HepG2 (cell line): ENCODE measurements around the gene CTAGE9. TPM values are rescaled to one million over a fixed set of nuclear protein-coding genes. Genes with fewer than 3 reads are reported as not detected.

Experiments used
- ATAC-seq: fragments of 200-7000 bp; cut with Tn5 transposase; 3 replicates; pipeline ENCODE4 v1.9.1; 2020; ENCODE audit warnings: mild to moderate bottlenecking, moderate library complexity
- BruUV-seq: library from RNA; stranded (reverse); fragments of 400-500 nt; replicated peaks from 2 replicates; lab custom pipeline; 2021; lab: Mats Ljungman, UMichigan
- CTCF ChIA-PET: fragments of 300-600 bp; formaldehyde crosslinking; extraction: SDS; loops from one replicate; lab custom pipeline; 2021; ENCODE audit warnings: low total read pairs, inconsistent platforms, low intra/inter-chr PET ratio; lab: Yijun Ruan, JAX
- POLR2A ChIA-PET: fragments of 350-600 bp; sonication (Branson Sonifier 250); formaldehyde crosslinking; loops from one replicate; lab custom pipeline; 2020; ENCODE audit warnings: antibody characterized with exemption, inconsistent platforms; lab: Yijun Ruan, JAX
- DNase-seq: peaks from one replicate; pipeline ENCODE4 v3.0.0-alpha.2; 2015; ENCODE audit warnings: low spot score
- FAIRE-seq: peaks from 3 replicates; lab custom pipeline; 2011; peaks lifted over from hg19 to GRCh38; lab: Jason Lieb, UNC
- H2AFZ ChIP-seq: one replicate; pipeline ENCODE4 v1.6.1; 2011; ENCODE audit warnings: low read length, inconsistent platforms
- H3K27ac ChIP-seq: fragments of 300-600 bp; 3 replicates; pipeline ENCODE4 v1.8.0; 2011; ENCODE audit warnings: mixed run types, mild to moderate bottlenecking, mixed read lengths, low read length, inconsistent platforms; ENCODE audit not compliant: insufficient read depth; ENCODE audit errors: extremely low read length
- H3K27me3 ChIP-seq, 2 experiments: fragments of 200-600 bp in 1 of 2; 2 replicates in 1 of 2; 3 replicates in 1 of 2; pipeline versions ENCODE4 v1.6.0 to v1.8.0; 2011; ENCODE audit warnings: low read length in 2 of 2, mild to moderate bottlenecking in 2 of 2, moderate library complexity in 2 of 2, inconsistent platforms in 1 of 2; ENCODE audit not compliant: insufficient read depth in 2 of 2, control insufficient read depth in 1 of 2
- H3K36me3 ChIP-seq, 2 experiments: fragments of 200-600 bp in 1 of 2; replicated peaks in 1 of 2; 2 replicates in 1 of 2; 3 replicates in 1 of 2; pipeline versions ENCODE4 v1.5.1 to v1.8.0; 2011; ENCODE audit warnings: low read length in 2 of 2, inconsistent platforms in 1 of 2; ENCODE audit not compliant: insufficient read depth in 2 of 2, control insufficient read depth in 1 of 2
- H3K4me1 ChIP-seq: 2 replicates; pipeline ENCODE4 v1.5.1; 2012; ENCODE audit warnings: low read length, inconsistent platforms; ENCODE audit not compliant: insufficient read depth
- H3K4me2 ChIP-seq: 2 replicates; pipeline ENCODE4 v1.6.0; 2011; ENCODE audit warnings: low read depth, low read length, inconsistent platforms
- H3K4me3 ChIP-seq, 3 experiments: fragments of 200-600 bp in 1 of 3; sonication (generic), shearing (Covaris generic) in 1 of 3; replicated peaks in 1 of 3; 2 replicates each; pipeline ENCODE4 v1.5.1; 2011 to 2016; ENCODE audit warnings: low read length in 3 of 3, inconsistent platforms in 2 of 3, low read depth in 2 of 3, mild to moderate bottlenecking in 2 of 3, control low read depth in 1 of 3, mixed read lengths in 1 of 3; ENCODE audit not compliant: insufficient read depth in 1 of 3
- H3K79me2 ChIP-seq: one replicate; pipeline ENCODE4 v1.6.1; 2011; ENCODE audit warnings: low read length, inconsistent platforms; ENCODE audit not compliant: insufficient read depth
- H3K9ac ChIP-seq: 2 replicates; pipeline ENCODE4 v1.6.0; 2011; ENCODE audit warnings: mild to moderate bottlenecking, low read depth, low read length, inconsistent platforms; ENCODE audit not compliant: insufficient read depth
- H3K9me3 ChIP-seq: 2 replicates; pipeline ENCODE4 v1.5.1; 2012; ENCODE audit warnings: mild to moderate bottlenecking, low read length
- H4K20me1 ChIP-seq: 2 replicates; pipeline ENCODE4 v1.6.0; 2011; ENCODE audit warnings: inconsistent platforms, mild to moderate bottlenecking, low read length, moderate library complexity; ENCODE audit not compliant: insufficient read depth
- EP300 ChIP-seq, 3 experiments: sonication (generic) in 1 of 3; formaldehyde crosslinking in 1 of 3; IDR thresholded peaks; 2 replicates each; pipeline versions ENCODE4 v1.5.1 to v1.6.1; 2011 to 2020; ENCODE audit warnings: low read depth in 2 of 3, low read length in 2 of 3, borderline replicate concordance in 1 of 3, improper control_type of control experiment in 1 of 3, mild to moderate bottlenecking in 1 of 3, missing genetic modification reagents in 1 of 3, moderate library complexity in 1 of 3
- FOXA1 ChIP-seq, 2 experiments: fragments of 450-650 bp in 1 of 2; sonication (generic) in 1 of 2; formaldehyde crosslinking in 1 of 2; IDR thresholded peaks; 2 replicates each; pipeline versions ENCODE4 v1.4.0 to v1.6.1; 2016 to 2020; ENCODE audit warnings: missing genetic modification reagents in 1 of 2
- HOXA5 ChIP-seq: sonication (generic); formaldehyde crosslinking; IDR thresholded peaks from 2 replicates; pipeline ENCODE4 v1.4.0; 2020; ENCODE audit warnings: missing genetic modification reagents
- IKZF1 ChIP-seq: fragments of 450-650 bp; IDR thresholded peaks from 2 replicates; pipeline ENCODE4 v1.7.1; 2016
- PHF21A ChIP-seq: sonication (generic); formaldehyde crosslinking; IDR thresholded peaks from 2 replicates; pipeline ENCODE4 v1.5.0; 2020; ENCODE audit warnings: mild to moderate bottlenecking, missing genetic modification reagents
- RFX3 ChIP-seq: IDR thresholded peaks from 2 replicates; pipeline ENCODE4 v1.6.1; 2016; ENCODE audit warnings: missing biosample characterization, missing genetic modification reagents
- ZBTB20 ChIP-seq: sonication (generic); formaldehyde crosslinking; IDR thresholded peaks from 2 replicates; pipeline ENCODE4 v1.8.1; 2023; ENCODE audit warnings: missing genetic modification reagents, low read depth, mild to moderate bottlenecking, borderline replicate concordance
- ZFAT ChIP-seq: sonication (generic); formaldehyde crosslinking; conservative IDR thresholded peaks from 2 replicates; pipeline ENCODE4 v1.8.1; 2023; ENCODE audit warnings: missing genetic modification reagents, inconsistent platforms
- ZFP36L1 ChIP-seq: sonication (generic); formaldehyde crosslinking; IDR thresholded peaks from 2 replicates; pipeline ENCODE4 v1.8.0; 2022; ENCODE audit warnings: mild to moderate bottlenecking, missing genetic modification reagents, moderate library complexity
- WGBS: methylation state at CpG from one replicate; pipeline ENCODE4 v1.1.6; 2017; ENCODE audit warnings: low lambda C conversion rate; 5-methylcytosine and 5-hydroxymethylcytosine counted together
- in situ Hi-C: cut with HindIII; loops from 2 replicates; pipeline ENCODE4 v1.10.0; 2017; ENCODE audit warnings: low pct_unique_long_range_greater_than_20kb; ENCODE audit not compliant: extremely low pct_ligation_motif_present
- intact Hi-C: fragments of 100-400 bp; cut with micrococcal nuclease; formaldehyde crosslinking; loops from one replicate; pipeline ENCODE4 v1.10.0; 2022; ENCODE audit not compliant: unreplicated experiment
- polyA plus RNA-seq, 8 experiments: library from polyadenylated mRNA; depleted of rRNA in 3 of 8; stranded (reverse) in 7 of 8; unstranded in 1 of 8; fragments of >200 nt; fragmentation: Illumina TruSeq in 4 of 8; extraction: Trizol in 4 of 8; gene quantifications; 2 replicates each; pipeline versions ENCODE4 v1.2.1 to v1.2.3, GENCODE V29; 2011 to 2016; ENCODE audit warnings: low read depth in 4 of 8, missing spikeins in 1 of 8, mixed read lengths in 1 of 8; ENCODE audit not compliant: insufficient read depth in 1 of 8
- total RNA-seq, 5 experiments: library from RNA; depleted of rRNA; stranded (reverse); fragments of >200 nt; fragmentation: Illumina TruSeq; extraction: Trizol; gene quantifications; 2 replicates each; pipeline ENCODE4 v1.2.3, GENCODE V29; 2016; ENCODE audit warnings: low read depth in 1 of 5
- TF ChIP-seq, protein P1 (sequence below): sonication (generic); formaldehyde crosslinking; IDR thresholded peaks from 2 replicates; pipeline ENCODE4 v1.4.0; 2020; ENCODE audit warnings: mild to moderate bottlenecking, missing genetic modification reagents
- TF ChIP-seq, protein P2 (sequence below): sonication (generic); formaldehyde crosslinking; IDR thresholded peaks from 2 replicates; pipeline ENCODE4 v1.4.0; 2020; ENCODE audit warnings: missing genetic modification reagents, borderline replicate concordance

The CTAGE9 gene
- total and polyA plus RNA-seq, 2 of the 13 experiments (the other 11 are each of a cell fraction or from before 2014, with no cell fraction given) = not detected

DNA sequence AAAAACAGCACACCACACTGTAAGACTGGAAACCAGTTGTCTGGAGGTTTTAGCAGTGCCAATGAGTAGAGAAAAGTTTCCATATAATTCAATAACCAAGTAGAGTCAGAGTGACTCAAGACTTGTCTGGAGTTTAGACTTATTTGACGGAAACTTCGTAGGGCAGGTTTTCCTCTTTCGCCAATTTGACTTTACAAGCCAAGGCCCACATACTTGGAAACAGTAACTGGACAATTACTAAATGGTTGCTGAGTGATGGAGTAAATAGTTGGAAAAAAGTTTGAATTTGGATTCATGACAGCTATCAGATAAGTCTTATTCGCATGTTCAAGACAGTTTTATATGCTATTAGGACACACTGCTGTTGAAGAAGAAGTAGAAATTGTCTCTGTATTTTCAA lies 48.1 kb upstream of the CTAGE9 start:
- POLR2A ChIA-PET = no interaction called here
- H3K27ac ChIP-seq = no peak overlapping the region
- ATAC-seq = no peak
- H3K4me1 ChIP-seq = peaks cover 62% of the 10 kb centered on the region
- no peak overlapping the region for H3K9ac ChIP-seq
- TF ChIP-seq ZFAT (CRISPR knock-in tag) = no peak
- no peak for TF ChIP-seq ZBTB20 (CRISPR knock-in tag)
- TF ChIP-seq ZFP36L1 (CRISPR knock-in tag) = no peak
- no peak for TF ChIP-seq PHF21A (CRISPR knock-in tag)
- TF ChIP-seq, protein P1, sequence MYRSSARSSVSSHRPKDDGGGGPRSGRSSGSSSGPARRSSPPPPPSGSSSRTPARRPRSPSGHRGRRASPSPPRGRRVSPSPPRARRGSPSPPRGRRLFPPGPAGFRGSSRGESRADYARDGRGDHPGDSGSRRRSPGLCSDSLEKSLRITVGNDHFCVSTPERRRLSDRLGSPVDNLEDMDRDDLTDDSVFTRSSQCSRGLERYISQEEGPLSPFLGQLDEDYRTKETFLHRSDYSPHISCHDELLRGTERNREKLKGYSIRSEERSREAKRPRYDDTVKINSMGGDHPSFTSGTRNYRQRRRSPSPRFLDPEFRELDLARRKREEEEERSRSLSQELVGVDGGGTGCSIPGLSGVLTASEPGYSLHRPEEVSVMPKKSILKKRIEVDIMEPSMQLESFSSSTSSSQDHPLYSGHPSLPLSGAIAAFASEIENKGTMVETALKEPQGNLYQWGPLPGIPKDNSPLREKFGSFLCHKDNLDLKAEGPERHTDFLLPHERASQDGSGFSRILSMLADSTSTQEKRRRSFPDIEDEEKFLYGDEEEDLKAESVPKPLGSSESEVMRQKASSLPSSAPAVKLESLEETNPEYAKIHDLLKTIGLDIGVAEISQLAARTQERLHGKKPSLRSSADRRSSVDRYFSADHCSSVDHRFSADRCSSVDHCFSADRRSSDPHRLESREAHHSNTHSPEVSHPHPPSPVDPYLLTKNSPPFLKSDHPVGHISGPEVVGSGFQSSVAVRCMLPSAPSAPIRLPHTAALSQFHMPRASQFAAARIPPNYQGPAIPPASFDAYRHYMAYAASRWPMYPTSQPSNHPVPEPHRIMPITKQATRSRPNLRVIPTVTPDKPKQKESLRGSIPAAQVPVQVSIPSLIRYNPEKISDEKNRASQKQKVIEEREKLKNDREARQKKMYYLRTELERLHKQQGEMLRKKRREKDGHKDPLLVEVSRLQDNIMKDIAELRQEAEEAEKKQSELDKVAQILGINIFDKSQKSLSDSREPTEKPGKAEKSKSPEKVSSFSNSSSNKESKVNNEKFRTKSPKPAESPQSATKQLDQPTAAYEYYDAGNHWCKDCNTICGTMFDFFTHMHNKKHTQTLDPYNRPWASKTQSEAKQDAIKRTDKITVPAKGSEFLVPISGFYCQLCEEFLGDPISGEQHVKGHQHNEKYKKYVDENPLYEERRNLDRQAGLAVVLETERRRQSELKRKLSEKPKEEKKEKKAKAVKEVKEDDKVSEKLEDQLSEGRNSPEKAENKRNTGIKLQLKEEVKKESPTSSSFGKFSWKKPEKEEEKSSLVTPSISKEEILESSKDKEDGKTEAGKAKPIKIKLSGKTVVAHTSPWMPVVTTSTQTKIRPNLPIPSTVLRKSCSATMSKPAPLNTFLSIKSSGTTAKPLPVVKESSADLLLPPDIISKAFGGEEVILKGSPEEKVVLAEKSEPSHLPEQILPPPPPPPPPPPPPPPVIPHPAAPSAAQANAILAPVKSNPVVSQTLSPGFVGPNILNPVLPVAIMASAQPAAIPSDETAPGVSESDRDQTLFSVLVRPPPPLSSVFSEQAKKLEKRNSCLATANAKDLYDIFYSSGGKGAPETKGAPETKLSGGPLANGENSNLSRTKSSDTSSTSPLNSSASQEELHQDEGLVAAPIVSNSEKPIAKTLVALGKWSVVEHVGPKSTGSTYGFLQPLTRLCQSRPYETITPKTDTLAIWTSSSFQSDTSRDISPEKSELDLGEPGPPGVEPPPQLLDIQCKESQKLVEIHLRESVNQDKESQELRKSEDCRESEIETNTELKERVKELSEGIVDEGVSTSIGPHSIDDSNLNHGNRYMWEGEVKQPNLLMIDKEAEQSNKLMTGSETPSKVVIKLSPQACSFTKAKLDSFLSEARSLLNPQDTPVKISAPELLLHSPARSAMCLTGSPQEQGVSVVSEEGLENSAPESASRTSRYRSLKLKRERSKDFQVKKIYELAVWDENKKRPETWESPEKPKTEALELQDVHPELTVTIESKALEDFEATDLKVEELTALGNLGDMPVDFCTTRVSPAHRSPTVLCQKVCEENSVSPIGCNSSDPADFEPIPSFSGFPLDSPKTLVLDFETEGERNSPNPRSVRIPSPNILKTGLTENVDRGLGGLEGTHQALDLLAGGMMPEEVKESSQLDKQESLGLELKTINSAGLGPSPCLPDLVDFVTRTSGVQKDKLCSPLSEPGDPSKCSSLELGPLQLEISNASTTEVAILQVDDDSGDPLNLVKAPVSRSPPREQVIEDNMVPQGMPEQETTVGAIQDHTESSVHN (CRISPR knock-in tag) = no peak
- TF ChIP-seq RFX3 = no peak
- TF ChIP-seq EP300 (IDR thresholded peaks at IDR 0.05; ENCODE audit: low read depth in 2 of 2, low read length in 2 of 2) = no peak
- TF ChIP-seq EP300 (CRISPR knock-in tag; IDR thresholded peaks at IDR 0.05; ENCODE audit: borderline replicate concordance) = no peak
- no peak for TF ChIP-seq IKZF1
- TF ChIP-seq FOXA1 (IDR thresholded peaks at IDR 0.05) = no peak
- TF ChIP-seq FOXA1 (CRISPR knock-in tag; IDR thresholded peaks at IDR 0.05) = no peak
- TF ChIP-seq HOXA5 (CRISPR knock-in tag) = no peak
- TF ChIP-seq, protein P2, sequence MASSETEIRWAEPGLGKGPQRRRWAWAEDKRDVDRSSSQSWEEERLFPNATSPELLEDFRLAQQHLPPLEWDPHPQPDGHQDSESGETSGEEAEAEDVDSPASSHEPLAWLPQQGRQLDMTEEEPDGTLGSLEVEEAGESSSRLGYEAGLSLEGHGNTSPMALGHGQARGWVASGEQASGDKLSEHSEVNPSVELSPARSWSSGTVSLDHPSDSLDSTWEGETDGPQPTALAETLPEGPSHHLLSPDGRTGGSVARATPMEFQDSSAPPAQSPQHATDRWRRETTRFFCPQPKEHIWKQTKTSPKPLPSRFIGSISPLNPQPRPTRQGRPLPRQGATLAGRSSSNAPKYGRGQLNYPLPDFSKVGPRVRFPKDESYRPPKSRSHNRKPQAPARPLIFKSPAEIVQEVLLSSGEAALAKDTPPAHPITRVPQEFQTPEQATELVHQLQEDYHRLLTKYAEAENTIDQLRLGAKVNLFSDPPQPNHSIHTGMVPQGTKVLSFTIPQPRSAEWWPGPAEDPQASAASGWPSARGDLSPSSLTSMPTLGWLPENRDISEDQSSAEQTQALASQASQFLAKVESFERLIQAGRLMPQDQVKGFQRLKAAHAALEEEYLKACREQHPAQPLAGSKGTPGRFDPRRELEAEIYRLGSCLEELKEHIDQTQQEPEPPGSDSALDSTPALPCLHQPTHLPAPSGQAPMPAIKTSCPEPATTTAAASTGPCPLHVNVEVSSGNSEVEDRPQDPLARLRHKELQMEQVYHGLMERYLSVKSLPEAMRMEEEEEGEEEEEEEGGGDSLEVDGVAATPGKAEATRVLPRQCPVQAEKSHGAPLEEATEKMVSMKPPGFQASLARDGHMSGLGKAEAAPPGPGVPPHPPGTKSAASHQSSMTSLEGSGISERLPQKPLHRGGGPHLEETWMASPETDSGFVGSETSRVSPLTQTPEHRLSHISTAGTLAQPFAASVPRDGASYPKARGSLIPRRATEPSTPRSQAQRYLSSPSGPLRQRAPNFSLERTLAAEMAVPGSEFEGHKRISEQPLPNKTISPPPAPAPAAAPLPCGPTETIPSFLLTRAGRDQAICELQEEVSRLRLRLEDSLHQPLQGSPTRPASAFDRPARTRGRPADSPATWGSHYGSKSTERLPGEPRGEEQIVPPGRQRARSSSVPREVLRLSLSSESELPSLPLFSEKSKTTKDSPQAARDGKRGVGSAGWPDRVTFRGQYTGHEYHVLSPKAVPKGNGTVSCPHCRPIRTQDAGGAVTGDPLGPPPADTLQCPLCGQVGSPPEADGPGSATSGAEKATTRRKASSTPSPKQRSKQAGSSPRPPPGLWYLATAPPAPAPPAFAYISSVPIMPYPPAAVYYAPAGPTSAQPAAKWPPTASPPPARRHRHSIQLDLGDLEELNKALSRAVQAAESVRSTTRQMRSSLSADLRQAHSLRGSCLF = no peak
- in situ Hi-C loops (no loop called here), intact Hi-C loops (no loop called here)
- H4K20me1 ChIP-seq = no peaks in the 10 kb centered on the region
- H3K9me3 ChIP-seq = no peaks in the 10 kb centered on the region
- CTCF ChIA-PET = no interaction called here
- WGBS = 94% methylated on average over 4 of the region's 4 CpGs
- no peak overlapping the region for H3K4me3 ChIP-seq
- no TSS peak for BruUV-seq
- H3K36me3 ChIP-seq = no peaks in the 10 kb centered on the region
- no peak overlapping the region for H2AFZ ChIP-seq
- FAIRE-seq = no peak
- H3K79me2 ChIP-seq = no peaks in the 10 kb centered on the region
- H3K27me3 ChIP-seq = no peaks in the 10 kb centered on the region
- no peak for DNase-seq
- H3K4me2 ChIP-seq = no peak overlapping the region
